Smooth muscle cell (in vitro differentiated cells): ENCODE measurements around the gene COMMD10. TPM values are rescaled to one million over a fixed set of nuclear protein-coding genes. Genes with fewer than 3 reads are reported as not detected.
A peak's percentile ranks its signal among the peaks of the same experiment; 100 is the strongest.
"Not testable (repeated sequence)": the region's sequence is repeated elsewhere in the genome, so short reads cannot be mapped to it uniquely, and the experiment has no call there.

Source experiments
- DNase-seq: peaks from one replicate; lab custom pipeline; 2025; ENCODE audit not compliant: unreplicated experiment; lab: John Stamatoyannopoulos, UW
- H2AFZ ChIP-seq: fragments of 200-600 bp; sonication (generic); 2 replicates; pipeline ENCODE4 v1.6.0; 2016; ENCODE audit warnings: antibody characterized with exemption, low read depth, mild to moderate bottlenecking
- H3F3A ChIP-seq: fragments of 200-600 bp; sonication (generic); 2 replicates; pipeline ENCODE4 v1.6.0; 2017; ENCODE audit warnings: antibody characterized with exemption, low read depth
- H3K27ac ChIP-seq: fragments of 200-600 bp; sonication (generic); 2 replicates; pipeline ENCODE4 v1.5.1; 2016; ENCODE audit warnings: low read depth, mild to moderate bottlenecking
- H3K27me3 ChIP-seq: fragments of 200-600 bp; sonication (generic); 2 replicates; pipeline ENCODE4 v1.6.1; 2016; ENCODE audit warnings: low read depth, mild to moderate bottlenecking
- H3K36me3 ChIP-seq: fragments of 200-600 bp; sonication (generic); 2 replicates; pipeline ENCODE4 v1.5.1; 2016; ENCODE audit warnings: low read depth
- H3K4me1 ChIP-seq: fragments of 200-600 bp; sonication (generic); 2 replicates; pipeline ENCODE4 v1.5.1; 2016; ENCODE audit warnings: low read depth
- H3K4me2 ChIP-seq: fragments of 200-600 bp; sonication (generic); 2 replicates; pipeline ENCODE4 v1.6.0; 2016; ENCODE audit warnings: mild to moderate bottlenecking
- H3K4me3 ChIP-seq: fragments of 200-600 bp; sonication (generic); 2 replicates; pipeline ENCODE4 v1.5.1; 2016; ENCODE audit warnings: mild to moderate bottlenecking
- H3K79me2 ChIP-seq: fragments of 200-600 bp; sonication (generic); 2 replicates; pipeline ENCODE4 v1.6.0; 2016; ENCODE audit warnings: low read depth, mild to moderate bottlenecking
- H3K9ac ChIP-seq: fragments of 200-600 bp; sonication (generic); 2 replicates; pipeline ENCODE4 v1.6.0; 2016; ENCODE audit warnings: low read depth
- H3K9me3 ChIP-seq: fragments of 200-600 bp; sonication (generic); replicated peaks from 2 replicates; pipeline ENCODE4 v1.5.1; 2016; ENCODE audit warnings: low read depth
- H4K20me1 ChIP-seq: fragments of 200-600 bp; sonication (generic); 2 replicates; pipeline ENCODE4 v1.6.0; 2016; ENCODE audit warnings: low read depth
- CTCF ChIP-seq: fragments of 200-600 bp; sonication (generic); IDR thresholded peaks from 2 replicates; pipeline ENCODE4 v1.5.1; 2017; ENCODE audit warnings: borderline replicate concordance, mild to moderate bottlenecking, antibody characterized with exemption; ENCODE audit not compliant: insufficient read depth, poor library complexity, severe bottlenecking
- WGBS: methylation state at CpG from one replicate; pipeline ENCODE4 v1.1.7; 2016; ENCODE audit warnings: low lambda C conversion rate; 5-methylcytosine and 5-hydroxymethylcytosine counted together
- polyA plus RNA-seq: library from polyadenylated mRNA; unstranded; fragments of >200 nt; fragmentation: Nextera tagmentation; extraction: Ambion mirVana; gene quantifications from 2 replicates; pipeline ENCODE4 v1.2.1, GENCODE V29; 2016
- total RNA-seq: library from RNA; depleted of rRNA; stranded (reverse); fragments of >200 nt; gene quantifications from 2 replicates; pipeline ENCODE4 v1.2.3, GENCODE V29; 2014

Gene COMMD10
- total and polyA plus RNA-seq, 2 experiments from 2014 or later: 28.4 to 40.4 TPM

GRCh38 chr5:116090302-116090701 is 5.5 kb downstream of the COMMD10 start:
- Histone ChIP-seq H3K4me2 (no peak overlapping the region), H3K4me3 (no peak overlapping the region), H3K36me3 (peaks cover 17% of the 10 kb centered on the region), H3K79me2 (peaks cover 11% of the 10 kb centered on the region), H3K9ac (no peak overlapping the region), H2AFZ (no peak overlapping the region), H3K9me3 (no peaks in the 10 kb centered on the region), H3K4me1 (peaks cover 5% of the 10 kb centered on the region), H3K27ac (no peak overlapping the region), H4K20me1 (no peaks in the 10 kb centered on the region), H3F3A (no peaks in the 10 kb centered on the region), H3K27me3 (no peaks in the 10 kb centered on the region)
- 89% methylated on average over 3 of the region's 3 CpGs for WGBS
- no peak for DNase-seq
- TF ChIP-seq CTCF: no peak

GRCh38 chr5:116091416-116091815 is 6.6 kb downstream of the COMMD10 start:
- 57% methylated on average over 1 of the region's 1 CpG for WGBS
- no peak overlapping the region for H3K4me3 ChIP-seq
- H3K36me3 ChIP-seq: peaks cover 17% of the 10 kb centered on the region

DNA sequence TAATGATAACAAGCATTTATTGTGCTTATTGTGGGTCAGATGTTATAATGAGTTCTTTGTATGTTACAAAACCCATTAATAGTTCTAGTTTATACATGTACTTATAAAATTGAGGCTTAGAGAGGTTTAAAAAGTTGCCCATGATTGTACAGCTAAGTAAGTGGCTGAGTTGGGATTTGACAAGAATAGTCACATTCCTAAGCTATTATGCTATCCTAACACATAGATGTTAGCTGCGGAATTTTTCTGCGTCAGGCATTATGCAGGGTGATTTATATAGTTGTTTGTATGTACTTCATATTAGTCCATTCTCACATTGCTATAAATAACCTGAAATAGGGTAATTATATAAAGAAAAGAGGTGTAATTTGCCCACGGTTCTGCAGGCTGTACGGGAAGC is 12.5 kb downstream of the COMMD10 start:
- no peaks in the 10 kb centered on the region for H3K9me3 ChIP-seq
- no peak overlapping the region for H2AFZ ChIP-seq
- H4K20me1 ChIP-seq: no peaks in the 10 kb centered on the region
- peaks cover 15% of the 10 kb centered on the region for H3K36me3 ChIP-seq
- no peak overlapping the region for H3K9ac ChIP-seq
- no peaks in the 10 kb centered on the region for H3K4me1 ChIP-seq
- DNase-seq: no peak
- TF ChIP-seq CTCF: no peak
- H3F3A ChIP-seq: no peaks in the 10 kb centered on the region
- peak overlapping the region; percentile 54 for H3K27ac ChIP-seq
- H3K4me3 ChIP-seq: no peak overlapping the region
- no peaks in the 10 kb centered on the region for H3K79me2 ChIP-seq
- H3K4me2 ChIP-seq: no peak overlapping the region
- 88% methylated on average over 4 of the region's 4 CpGs for WGBS
- no peaks in the 10 kb centered on the region for H3K27me3 ChIP-seq

More at GRCh38 chr5:116091416-116091815, 6.6 kb downstream of the COMMD10 start:
- H3K4me1 ChIP-seq: no peaks in the 10 kb centered on the region
- no peak overlapping the region for H2AFZ ChIP-seq
- no peaks in the 10 kb centered on the region for H3K9me3 ChIP-seq
- H3F3A ChIP-seq: no peaks in the 10 kb centered on the region
- H3K9ac ChIP-seq: no peak overlapping the region
- peaks cover 6% of the 10 kb centered on the region for H3K79me2 ChIP-seq
- no peak overlapping the region for H3K27ac ChIP-seq
- no peak for DNase-seq
- no peak overlapping the region for H3K4me2 ChIP-seq
- no peak for TF ChIP-seq CTCF
- no peaks in the 10 kb centered on the region for H4K20me1 ChIP-seq
- no peaks in the 10 kb centered on the region for H3K27me3 ChIP-seq

- Histone ChIP-seq H4K20me1 (no peaks in the 10 kb centered on the region), H2AFZ (no peak overlapping the region), H3K4me3 (no peak overlapping the region), H3K4me1 (no peaks in the 10 kb centered on the region), H3K27me3 (no peaks in the 10 kb centered on the region), H3K9me3 (no peaks in the 10 kb centered on the region), H3K79me2 (no peaks in the 10 kb centered on the region), H3K4me2 (no peak overlapping the region), H3K27ac (no peak overlapping the region), H3K36me3 (peaks cover 9% of the 10 kb centered on the region), H3F3A (no peaks in the 10 kb centered on the region), H3K9ac (no peak overlapping the region)
- DNase-seq: no peak
- 98% methylated on average over 2 of the region's 2 CpGs for WGBS
- no peak for TF ChIP-seq CTCF
Observed at GRCh38 chr5:116098998-116099397, 14.2 kb downstream of the COMMD10 start.

DNA sequence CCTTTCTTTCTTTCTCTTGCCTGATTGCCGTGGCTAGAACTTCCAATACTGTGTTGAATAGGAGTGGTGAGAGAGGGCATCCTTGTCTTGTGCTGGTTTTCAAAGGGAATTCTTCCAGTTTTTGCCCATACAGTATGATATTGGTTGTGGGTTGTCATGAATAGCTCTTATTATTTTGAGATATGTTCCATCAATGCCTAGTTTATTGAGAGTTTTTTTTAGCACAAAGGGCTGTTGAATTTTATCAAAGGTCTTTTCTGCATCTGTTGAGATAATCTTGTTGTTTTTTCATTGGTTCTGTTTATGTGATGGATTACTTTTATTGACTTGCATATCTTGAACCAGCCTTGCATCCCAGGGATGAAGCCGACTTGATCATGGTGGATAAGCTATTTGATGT is 20.1 kb downstream of the COMMD10 start:
- not testable (repeated sequence) for DNase-seq, H3K79me2 ChIP-seq, H3K27me3 ChIP-seq, H3F3A ChIP-seq, H3K9me3 ChIP-seq, H3K9ac ChIP-seq, H3K4me3 ChIP-seq, H4K20me1 ChIP-seq, H3K4me1 ChIP-seq, H3K4me2 ChIP-seq, H2AFZ ChIP-seq, H3K36me3 ChIP-seq, H3K27ac ChIP-seq
- WGBS: 74% methylated on average over 2 of the region's 2 CpGs
